Keratinocyte (primary cell): ENCODE data around the gene PHF23. TPM values are rescaled to one million over a fixed set of nuclear protein-coding genes. Genes with fewer than 3 reads are reported as not detected.
A peak's percentile ranks its signal among the peaks of the same experiment; 100 is the strongest.

Source experiments
- DNase-seq: peaks from one replicate; pipeline ENCODE4 v3.0.0-alpha.2; 2011; ENCODE audit warnings: low read depth, missing footprints, low spot score
- FAIRE-seq: peaks from 2 replicates; lab custom pipeline; 2011; peaks lifted over from hg19 to GRCh38; lab: Jason Lieb, UNC
- H2AFZ ChIP-seq: 2 replicates; pipeline ENCODE4 v1.6.0; 2012; ENCODE audit warnings: low read length, control low read depth, inconsistent platforms; ENCODE audit not compliant: control insufficient read depth
- H3K27ac ChIP-seq: 2 replicates; pipeline ENCODE4 v1.5.1; 2011; ENCODE audit warnings: low read length; ENCODE audit not compliant: control insufficient read depth, insufficient read depth
- H3K27me3 ChIP-seq: 3 replicates; pipeline ENCODE4 v1.6.0; 2011; ENCODE audit warnings: low read length; ENCODE audit not compliant: control insufficient read depth, insufficient read depth; ENCODE audit errors: extremely low read depth
- H3K36me3 ChIP-seq, 2 experiments: 2 replicates in 1 of 2; 3 replicates in 1 of 2; pipeline ENCODE4 v1.5.1; 2011; ENCODE audit warnings: low read length in 2 of 2, mild to moderate bottlenecking in 1 of 2; ENCODE audit not compliant: control insufficient read depth in 2 of 2, insufficient read depth in 2 of 2; ENCODE audit errors: extremely low read depth in 1 of 2
- H3K4me1 ChIP-seq: 3 replicates; pipeline ENCODE4 v1.5.1; 2011; ENCODE audit warnings: low read length; ENCODE audit not compliant: control insufficient read depth, insufficient read depth; ENCODE audit errors: extremely low read depth
- H3K4me2 ChIP-seq: 3 replicates; pipeline ENCODE4 v1.6.0; 2011; ENCODE audit warnings: low read depth, low read length; ENCODE audit not compliant: control insufficient read depth, insufficient read depth; ENCODE audit errors: extremely low read depth
- H3K4me3 ChIP-seq, 3 experiments: fragments of 200-600 bp in 1 of 3; sonication (generic) in 1 of 3; 2 replicates in 2 of 3; 3 replicates in 1 of 3; pipeline ENCODE4 v1.5.1; 2011 to 2016; ENCODE audit warnings: low read length in 3 of 3, mild to moderate bottlenecking in 3 of 3, control low read depth in 2 of 3, inconsistent platforms in 1 of 3, low read depth in 1 of 3, mixed read lengths in 1 of 3, mixed run types in 1 of 3, moderate library complexity in 1 of 3; ENCODE audit not compliant: control insufficient read depth in 2 of 3, insufficient read depth in 2 of 3; ENCODE audit errors: extremely low read depth in 1 of 3
- H3K79me2 ChIP-seq: 2 replicates; pipeline ENCODE4 v1.6.0; 2012; ENCODE audit warnings: low read length; ENCODE audit not compliant: control insufficient read depth, insufficient read depth
- H3K9ac ChIP-seq: 3 replicates; pipeline ENCODE4 v1.6.0; 2011; ENCODE audit warnings: low read length; ENCODE audit not compliant: control insufficient read depth, insufficient read depth; ENCODE audit errors: extremely low read depth
- H3K9me1 ChIP-seq: 3 replicates; pipeline ENCODE4 v1.6.0; 2011; ENCODE audit warnings: low read length; ENCODE audit not compliant: control insufficient read depth, insufficient read depth; ENCODE audit errors: extremely low read depth
- H3K9me3 ChIP-seq: 2 replicates; pipeline ENCODE4 v1.5.1; 2012; ENCODE audit warnings: low read depth, low read length; ENCODE audit not compliant: control insufficient read depth
- H4K20me1 ChIP-seq: 3 replicates; pipeline ENCODE4 v1.6.0; 2011; ENCODE audit warnings: low read length; ENCODE audit not compliant: control insufficient read depth, insufficient read depth; ENCODE audit errors: extremely low read depth
- CTCF ChIP-seq, 3 experiments: IDR thresholded peaks in 1 of 3; conservative IDR thresholded peaks in 1 of 3; optimal IDR thresholded peaks in 1 of 3; 2 replicates in 2 of 3; 3 replicates in 1 of 3; pipeline versions ENCODE3 to v1.5.1; 2011; ENCODE audit warnings: low read length in 3 of 3, mild to moderate bottlenecking in 3 of 3, moderate library complexity in 2 of 3, control low read depth in 1 of 3, inconsistent platforms in 1 of 3; ENCODE audit not compliant: insufficient read depth in 2 of 3; ENCODE audit errors: extremely low read depth in 1 of 3
- EZH2 ChIP-seq: IDR thresholded peaks from one replicate; pipeline ENCODE4 v1.6.1; 2012; ENCODE audit warnings: inconsistent platforms, mild to moderate bottlenecking, low read length, moderate library complexity
- dilution Hi-C: fragments of 300-500 bp; cut with MboI; formaldehyde crosslinking; loops from one replicate; pipeline ENCODE4 v1.7.0; 2020; ENCODE audit warnings: low sequenced_read_pairs; ENCODE audit not compliant: extremely low pct_ligation_motif_present
- polyA plus RNA-seq, 5 experiments: library from polyadenylated mRNA; depleted of rRNA in 3 of 5; stranded (reverse) in 3 of 5; stranded (forward) in 1 of 5; unstranded in 1 of 5; fragments of >200 nt; gene quantifications; 1 replicate in 1 of 5; 2 replicates in 3 of 5; 3 replicates in 1 of 5; pipeline versions ENCODE4 v1.2.1 to v1.2.3, GENCODE V29; 2011 to 2012; ENCODE audit warnings: missing spikeins in 2 of 5, low read depth in 1 of 5, low replicate concordance in 1 of 5

The PHF23 gene
- polyA plus RNA-seq, 1 donor (not counting 4 experiments of a cell fraction or from before 2014, with no cell fraction given) = 52.8 TPM

GRCh38 chr17:7251661-7252175, 12.5 kb upstream of the PHF23 start, which contains the start of gene CTDNEP1:
TSS of gene CTDNEP1 (minus strand) at chr17:7251734. CDS start at chr17:7251296, 438 bp downstream.
- Histone ChIP-seq H3K27me3 (no peaks in the 10 kb centered on the region), H3K9ac (peak within 1 kb of the TSS; percentile 94), H3K36me3 (peaks cover 11 to 24% of the 10 kb centered on the region in 2 experiments), H4K20me1 (no peaks in the 10 kb centered on the region), H3K4me1 (peaks cover 18% of the 10 kb centered on the region), H3K79me2 (peaks cover 60% of the 10 kb centered on the region), H3K4me2 (peak within 1 kb of the TSS; percentile 98), H2AFZ (peak within 1 kb of the TSS; percentile 96), H3K27ac (peak within 1 kb of the TSS; percentile 99), H3K9me1 (no peaks in the 10 kb centered on the region), H3K4me3 (peak within 1 kb of the TSS; percentile 80 to 95 (median 92)), H3K9me3 (no peaks in the 10 kb centered on the region)
- DNase-seq = peak; percentile 99
- FAIRE-seq = peak; percentile 92
- TF ChIP-seq CTCF (optimal IDR thresholded peaks at IDR 0.05 in 1 of 3, IDR thresholded peaks at IDR 0.05 in 1 of 3, conservative IDR thresholded peaks at IDR 0.05 in 1 of 3; ENCODE audit: extremely low read depth in 1 of 3, insufficient read depth in 2 of 3, low read length in 3 of 3) (no peak), EZH2 (no peak)
- dilution Hi-C loops = no loop called here

GRCh38 chr17:7250695-7251627, 11.7 kb upstream of the PHF23 start:
- dilution Hi-C loops = no loop called here
- H3K36me3 ChIP-seq = peaks cover 14 to 25% of the 10 kb centered on the region in 2 experiments

More at GRCh38 chr17:7250695-7251627, 11.7 kb upstream of the PHF23 start:
- H3K9me3 ChIP-seq = no peaks in the 10 kb centered on the region
- FAIRE-seq (no peak), DNase-seq (no peak)
- H3K9me1 ChIP-seq = no peaks in the 10 kb centered on the region
- peak overlapping the region; percentile 80 to 94 (median 92) for H3K4me3 ChIP-seq
- TF ChIP-seq EZH2 (no peak), CTCF (optimal IDR thresholded peaks at IDR 0.05 in 1 of 3, IDR thresholded peaks at IDR 0.05 in 1 of 3, conservative IDR thresholded peaks at IDR 0.05 in 1 of 3; ENCODE audit: extremely low read depth in 1 of 3, insufficient read depth in 2 of 3, low read length in 3 of 3) (no peak)
- H3K4me2 ChIP-seq = peak overlapping the region; percentile 98
- H4K20me1 ChIP-seq = no peaks in the 10 kb centered on the region
- H3K27ac ChIP-seq = peak overlapping the region; percentile 69
- H3K79me2 ChIP-seq = peaks cover 61% of the 10 kb centered on the region
- H2AFZ ChIP-seq = no peak overlapping the region
- H3K27me3 ChIP-seq = no peaks in the 10 kb centered on the region
- peak overlapping the region; percentile 94 for H3K9ac ChIP-seq
- H3K4me1 ChIP-seq = peaks cover 18% of the 10 kb centered on the region
